Measurements from ENCODE around the gene KCNH6.

The KCNH6 gene

DNA sequence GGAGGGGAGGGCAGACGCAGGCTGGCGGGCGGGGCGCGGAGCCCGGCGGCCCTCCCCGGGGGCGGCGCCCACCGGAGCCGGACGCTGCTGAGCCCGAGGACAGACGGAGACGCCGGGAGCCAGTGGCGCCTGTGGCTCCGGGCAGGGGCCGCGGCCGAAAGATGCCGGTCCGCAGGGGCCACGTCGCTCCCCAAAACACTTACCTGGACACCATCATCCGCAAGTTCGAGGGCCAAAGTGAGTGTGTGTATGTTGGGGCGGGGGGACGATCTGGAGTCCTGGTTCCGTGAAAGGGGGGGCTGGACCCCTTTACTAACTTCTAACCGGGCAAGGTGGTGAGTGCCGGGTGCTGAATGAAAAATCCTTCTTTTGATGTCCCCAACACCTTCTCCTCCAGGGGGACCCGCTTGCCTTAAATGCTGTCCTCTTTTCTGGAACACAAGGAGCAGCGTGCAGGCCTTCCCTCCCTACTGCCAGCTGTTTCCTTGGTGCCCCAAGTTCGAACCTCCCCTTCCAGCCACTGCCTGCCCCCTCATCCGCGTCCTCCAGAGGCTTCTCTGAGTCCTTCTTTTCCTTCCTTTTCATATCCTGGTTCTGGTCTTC, at the start of gene KCNH6:
TSS of gene KCNH6 (plus strand) at position 106 of the 603 bp plus-strand sequence. CDS start at position 162, 56 bp downstream.
- DNase-seq, result no peak

- no peak for DNase-seq
These were observed 49.0 kb upstream of the KCNH6 start for GRCh38 chr17:63474174-63474573.

- no peak for DNase-seq
These were observed 48.3 kb upstream of the KCNH6 start for GRCh38 chr17:63474586-63475460.

DNA sequence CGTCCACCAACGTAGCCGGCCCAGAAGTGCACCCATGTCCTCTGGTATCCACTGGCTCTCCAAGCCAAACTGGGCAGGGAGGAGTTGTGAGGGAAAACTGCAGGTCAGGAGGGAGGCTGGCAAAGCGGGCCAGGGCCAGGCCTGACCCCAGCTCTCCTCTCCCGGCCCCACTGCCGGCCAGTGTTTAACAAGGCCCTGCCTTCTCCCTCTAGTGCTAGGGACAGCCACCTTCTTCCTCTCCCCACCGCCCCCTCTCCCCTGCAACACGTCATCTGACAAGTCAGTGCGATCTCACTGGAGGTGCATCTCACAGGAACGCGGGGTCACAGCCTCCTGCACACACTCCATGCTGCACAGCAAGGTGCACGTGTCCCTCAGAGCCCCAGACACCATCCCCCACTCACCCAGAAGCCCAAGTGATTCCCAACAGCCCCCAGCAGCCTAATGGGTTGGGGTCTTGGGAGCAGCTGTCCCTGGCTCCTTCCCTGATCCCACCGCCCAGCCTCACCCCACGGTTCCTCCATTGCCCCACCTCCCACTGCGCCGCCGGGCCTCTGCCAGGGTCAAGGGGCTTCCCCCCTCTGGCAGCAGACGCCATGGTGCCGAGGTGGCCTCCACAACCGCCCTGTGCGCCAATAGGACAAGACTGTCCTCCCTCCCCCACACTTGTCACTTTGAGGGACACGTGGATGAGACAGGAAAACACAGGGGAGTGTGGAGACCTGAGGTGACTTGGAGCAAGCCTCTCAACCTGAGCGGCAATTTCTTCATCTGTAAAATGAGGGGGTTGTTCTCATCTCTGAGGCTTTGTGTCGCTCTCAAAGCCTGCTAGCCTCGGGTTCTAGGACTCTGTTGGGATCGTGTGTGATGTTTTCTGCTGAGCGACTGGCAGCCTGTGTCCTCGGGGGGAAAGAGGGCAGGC, 47.4 kb upstream of the KCNH6 start:
- DNase-seq, result no peak

DNA sequence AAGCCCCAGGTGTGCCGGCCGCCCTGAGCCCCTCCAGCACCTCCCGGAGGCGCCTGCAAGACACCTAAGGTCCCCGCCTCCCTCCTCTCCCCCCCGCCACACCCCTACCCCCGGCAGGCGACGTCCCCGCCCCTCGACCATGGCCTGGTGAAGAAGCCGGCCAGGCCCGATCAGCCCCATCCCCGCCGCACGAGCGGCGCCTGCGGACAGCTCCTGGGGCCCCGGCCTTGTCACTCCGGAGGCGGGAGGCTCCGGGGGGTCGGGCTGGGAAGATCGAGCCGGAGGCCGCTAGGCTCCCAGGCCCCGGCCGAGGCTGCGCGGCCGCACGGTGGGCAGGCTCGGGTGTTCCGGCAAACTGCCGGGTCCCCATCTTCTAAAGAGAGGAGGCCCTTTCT, 46.7 kb upstream of the KCNH6 start:
- DNase-seq, result peak; percentile 12

DNA sequence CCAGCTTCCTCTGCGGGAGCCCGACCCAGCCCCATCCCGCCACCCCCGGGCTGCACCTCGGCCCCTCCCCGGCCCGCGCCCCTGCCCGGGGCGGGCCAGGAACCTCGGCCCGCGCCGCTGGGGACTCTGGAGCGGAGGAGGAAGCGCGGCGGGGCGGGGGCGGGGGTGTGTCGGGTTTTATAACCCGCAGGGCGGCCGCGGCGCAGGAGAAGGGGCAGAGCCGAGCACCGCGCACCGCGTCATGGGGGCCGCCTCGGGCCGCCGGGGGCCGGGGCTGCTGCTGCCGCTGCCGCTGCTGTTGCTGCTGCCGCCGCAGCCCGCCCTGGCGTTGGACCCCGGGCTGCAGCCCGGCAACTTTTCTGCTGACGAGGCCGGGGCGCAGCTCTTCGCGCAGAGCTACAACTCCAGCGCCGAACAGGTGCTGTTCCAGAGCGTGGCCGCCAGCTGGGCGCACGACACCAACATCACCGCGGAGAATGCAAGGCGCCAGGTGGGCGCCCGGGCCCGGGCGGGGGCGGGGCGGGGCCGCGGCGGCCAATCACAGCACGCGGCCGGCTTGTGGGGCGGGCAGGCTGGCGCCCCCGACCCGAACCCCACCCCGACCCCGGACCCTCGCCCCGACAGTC, 46.2 kb upstream of the KCNH6 start, which contains the start of gene ACE:
TSS of gene ACE (plus strand) at position 208 of the 626 bp plus-strand sequence. CDS start at position 242, 34 bp downstream.
- peak; percentile 41 for DNase-seq

GRCh38 chr17:63477480-63478440, 45.4 kb upstream of the KCNH6 start:
- no peak for DNase-seq

- DNase-seq, result peak; percentile 70
These were observed 44.2 kb upstream of the KCNH6 start for GRCh38 chr17:63478814-63479494.

- DNase-seq, result no peak
These were observed 43.5 kb upstream of the KCNH6 start for GRCh38 chr17:63479495-63480184.

- DNase-seq, result no peak
These were observed 42.9 kb upstream of the KCNH6 start for GRCh38 chr17:63480192-63480784.

DNA sequence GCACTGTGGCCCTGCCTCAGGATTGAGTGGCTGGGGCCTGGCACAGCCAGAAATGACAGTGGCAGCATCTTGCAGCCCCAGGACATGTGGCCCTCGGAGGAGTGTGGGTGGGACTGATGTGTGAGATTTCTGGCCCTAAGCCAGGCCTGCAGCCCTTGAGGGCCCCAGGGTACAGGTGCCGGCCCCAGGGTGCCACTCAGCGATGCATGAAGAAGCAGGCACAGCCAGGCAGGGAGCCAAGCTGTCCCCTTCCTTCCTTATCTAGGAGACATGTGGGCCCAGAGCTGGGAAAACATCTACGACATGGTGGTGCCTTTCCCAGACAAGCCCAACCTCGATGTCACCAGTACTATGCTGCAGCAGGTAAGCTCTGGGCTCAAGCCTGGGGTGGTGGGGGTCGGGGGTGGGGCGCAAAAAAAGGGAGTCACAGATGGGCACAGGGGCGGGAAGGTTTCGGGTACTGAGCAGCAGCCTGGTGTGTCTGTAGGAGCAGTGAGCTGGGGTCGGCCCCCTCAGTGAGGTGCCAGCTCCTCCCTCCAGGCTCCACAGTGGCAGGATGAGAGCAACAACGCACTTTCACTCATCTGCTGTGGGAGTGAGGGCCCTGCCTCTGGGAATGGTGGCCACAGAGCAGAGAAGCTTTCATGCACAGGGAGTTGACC, 42.2 kb upstream of the KCNH6 start:
- no peak for DNase-seq

DNA sequence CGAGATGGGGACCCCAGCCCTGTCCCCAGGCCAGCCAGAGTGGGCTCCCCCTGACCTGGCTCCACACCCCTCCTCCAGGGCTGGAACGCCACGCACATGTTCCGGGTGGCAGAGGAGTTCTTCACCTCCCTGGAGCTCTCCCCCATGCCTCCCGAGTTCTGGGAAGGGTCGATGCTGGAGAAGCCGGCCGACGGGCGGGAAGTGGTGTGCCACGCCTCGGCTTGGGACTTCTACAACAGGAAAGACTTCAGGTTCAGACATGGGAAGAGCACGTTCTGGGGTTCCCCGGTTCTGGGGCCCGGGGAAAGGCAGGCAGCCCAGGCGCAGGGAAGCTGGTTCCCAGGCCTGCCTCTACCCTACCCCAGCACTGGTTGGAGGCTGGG, 41.7 kb upstream of the KCNH6 start:
- no peak for DNase-seq

DNA sequence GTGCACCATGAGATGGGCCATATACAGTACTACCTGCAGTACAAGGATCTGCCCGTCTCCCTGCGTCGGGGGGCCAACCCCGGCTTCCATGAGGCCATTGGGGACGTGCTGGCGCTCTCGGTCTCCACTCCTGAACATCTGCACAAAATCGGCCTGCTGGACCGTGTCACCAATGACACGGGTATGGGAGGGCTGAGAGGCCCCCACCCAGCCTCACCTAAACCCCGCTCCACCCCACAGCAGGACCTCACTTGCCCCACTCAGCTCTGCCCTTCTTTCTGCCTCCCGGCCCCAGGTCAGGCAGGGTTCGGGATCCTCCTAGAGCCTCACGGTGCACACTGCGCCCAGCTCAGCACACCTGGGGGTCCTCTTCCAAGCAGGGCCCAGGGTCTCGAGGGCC, 40.6 kb upstream of the KCNH6 start:
- no peak for DNase-seq

GRCh38 chr17:63483038-63483437, 40.1 kb upstream of the KCNH6 start:
- no peak for DNase-seq

GRCh38 chr17:63483655-63484575, 39.2 kb upstream of the KCNH6 start:
- DNase-seq, result no peak

- no peak for DNase-seq
These were observed 36.7 kb upstream of the KCNH6 start for GRCh38 chr17:63486317-63487013.

DNA sequence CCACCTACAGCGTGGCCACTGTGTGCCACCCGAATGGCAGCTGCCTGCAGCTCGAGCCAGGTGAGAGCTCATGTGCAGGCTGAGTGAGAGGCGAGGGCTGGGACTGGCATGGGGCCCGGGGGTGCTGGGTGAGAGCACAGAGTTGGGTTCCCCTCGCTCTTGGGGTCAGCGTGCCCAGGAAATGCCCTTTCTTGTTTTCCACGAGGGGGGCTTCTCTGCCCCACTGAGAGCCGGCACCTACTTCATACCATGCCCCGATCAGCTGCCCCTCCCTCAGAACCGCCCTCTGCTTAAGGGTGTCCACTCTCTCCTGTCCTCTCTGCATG, 36.2 kb upstream of the KCNH6 start:
- no peak for DNase-seq

DNA sequence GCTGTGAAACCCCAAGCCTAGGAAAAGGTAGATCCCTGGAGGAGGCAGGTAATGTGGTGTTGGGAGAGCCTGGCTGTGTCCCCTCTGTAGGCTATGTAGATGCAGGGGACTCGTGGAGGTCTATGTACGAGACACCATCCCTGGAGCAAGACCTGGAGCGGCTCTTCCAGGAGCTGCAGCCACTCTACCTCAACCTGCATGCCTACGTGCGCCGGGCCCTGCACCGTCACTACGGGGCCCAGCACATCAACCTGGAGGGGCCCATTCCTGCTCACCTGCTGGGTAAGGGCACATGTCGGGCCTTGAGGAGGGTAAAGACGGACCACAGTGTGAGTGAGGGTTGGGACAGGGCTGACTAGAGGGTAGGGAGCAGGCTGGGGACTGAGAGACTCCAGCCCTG, 34.3 kb upstream of the KCNH6 start:
- no peak for DNase-seq
